Suprapubic skin (tissue), 4 donors: ENCODE measurements around the gene POC1A. TPM values are rescaled to one million over a fixed set of nuclear protein-coding genes. Genes with fewer than 3 reads are reported as not detected.
"Not testable (repeated sequence)": the region's sequence is repeated elsewhere in the genome, so short reads cannot be mapped to it uniquely, and the experiment has no call there.

Experiments used
- DNase-seq, 2 donors: peaks; one replicate each; pipeline ENCODE4 v3.0.0-alpha.2; 2019; ENCODE audit warnings: low spot score in 2 of 2
- H3K27ac ChIP-seq: fragments of 200-600 bp; sonication (generic); one replicate; pipeline ENCODE4 v1.5.1; 2019
- H3K27me3 ChIP-seq: fragments of 200-600 bp; sonication (generic); one replicate; pipeline ENCODE4 v1.5.1; 2019
- H3K36me3 ChIP-seq: fragments of 200-600 bp; sonication (generic); one replicate; pipeline ENCODE4 v1.5.1; 2019
- H3K4me1 ChIP-seq: fragments of 200-600 bp; sonication (generic); one replicate; pipeline ENCODE4 v1.5.1; 2019
- H3K4me3 ChIP-seq: fragments of 200-600 bp; sonication (generic); one replicate; pipeline ENCODE4 v1.5.1; 2019; ENCODE audit warnings: mild to moderate bottlenecking
- H3K9me3 ChIP-seq: fragments of 200-600 bp; sonication (generic); one replicate; pipeline ENCODE4 v1.5.1; 2019
- EP300 ChIP-seq: sonication (generic); formaldehyde crosslinking; IDR thresholded peaks from one replicate; pipeline ENCODE4 v1.6.1; 2017; ENCODE audit warnings: antibody characterized with exemption
- POLR2A ChIP-seq, 2 donors: fragments of 450-650 bp; IDR thresholded peaks; one replicate each; pipeline ENCODE4 v1.6.1; 2017; ENCODE audit warnings: antibody characterized with exemption in 2 of 2, mild to moderate bottlenecking in 2 of 2, moderate library complexity in 2 of 2
- POLR2AphosphoS5 ChIP-seq, 3 donors: sonication (generic); formaldehyde crosslinking; IDR thresholded peaks; one replicate each; pipeline ENCODE4 v1.6.1; 2017; ENCODE audit warnings: antibody characterized with exemption in 3 of 3
- WGBS: methylation state at CpG from one replicate; pipeline ENCODE4 v1.1.5; 2018; 5-methylcytosine and 5-hydroxymethylcytosine counted together
- total RNA-seq, 4 donors: library from RNA; depleted of rRNA; stranded (reverse); fragments of >200 nt; gene quantifications; one replicate each; pipeline ENCODE4 v1.1.0, GENCODE V29; 2016
- TF ChIP-seq, protein P1 (sequence below), 2 donors: fragments of 200-600 bp in 1 of 2; fragments of 450-650 bp in 1 of 2; sonication (generic) in 1 of 2; IDR thresholded peaks; one replicate each; pipeline ENCODE4 v1.5.1; 2016 to 2019; ENCODE audit warnings: antibody characterized with exemption in 2 of 2, mild to moderate bottlenecking in 1 of 2, moderate library complexity in 1 of 2

Gene POC1A
- total RNA-seq, 4 donors from 2014 or later: 1.1 to 4.8 (median 1.6) TPM

DNA sequence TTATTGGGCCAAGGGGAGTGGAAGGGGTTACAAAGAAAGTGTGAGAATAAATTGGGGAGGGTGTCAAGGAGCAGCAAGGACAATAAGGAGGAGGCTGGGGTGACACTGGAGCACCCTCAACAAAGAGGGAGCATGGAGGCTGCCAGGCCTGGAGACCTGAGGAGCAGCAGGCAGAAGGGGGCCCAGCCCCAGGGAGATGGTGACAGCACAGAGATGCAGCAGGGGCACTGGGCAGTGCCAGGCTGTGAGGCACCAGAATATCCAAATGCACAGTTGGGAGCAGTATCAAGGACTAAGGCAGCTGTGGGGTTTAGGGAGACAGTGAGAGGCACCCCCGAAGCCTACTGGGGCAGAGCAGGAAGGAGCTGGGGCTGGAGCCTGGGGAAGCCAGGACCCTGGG is 24.3 kb upstream of the POC1A start:
- no peaks in the 10 kb centered on the region for H3K36me3 ChIP-seq
- H3K27ac ChIP-seq: no peak overlapping the region
- no peaks in the 10 kb centered on the region for H3K27me3 ChIP-seq
- no peaks in the 10 kb centered on the region for H3K9me3 ChIP-seq
- WGBS: 91% methylated on average over 1 of the region's 1 CpG
- H3K4me3 ChIP-seq: no peak overlapping the region
- DNase-seq: no peak
- TF ChIP-seq POLR2A (IDR thresholded peaks at IDR 0.05): no peak
- TF ChIP-seq, protein P1, sequence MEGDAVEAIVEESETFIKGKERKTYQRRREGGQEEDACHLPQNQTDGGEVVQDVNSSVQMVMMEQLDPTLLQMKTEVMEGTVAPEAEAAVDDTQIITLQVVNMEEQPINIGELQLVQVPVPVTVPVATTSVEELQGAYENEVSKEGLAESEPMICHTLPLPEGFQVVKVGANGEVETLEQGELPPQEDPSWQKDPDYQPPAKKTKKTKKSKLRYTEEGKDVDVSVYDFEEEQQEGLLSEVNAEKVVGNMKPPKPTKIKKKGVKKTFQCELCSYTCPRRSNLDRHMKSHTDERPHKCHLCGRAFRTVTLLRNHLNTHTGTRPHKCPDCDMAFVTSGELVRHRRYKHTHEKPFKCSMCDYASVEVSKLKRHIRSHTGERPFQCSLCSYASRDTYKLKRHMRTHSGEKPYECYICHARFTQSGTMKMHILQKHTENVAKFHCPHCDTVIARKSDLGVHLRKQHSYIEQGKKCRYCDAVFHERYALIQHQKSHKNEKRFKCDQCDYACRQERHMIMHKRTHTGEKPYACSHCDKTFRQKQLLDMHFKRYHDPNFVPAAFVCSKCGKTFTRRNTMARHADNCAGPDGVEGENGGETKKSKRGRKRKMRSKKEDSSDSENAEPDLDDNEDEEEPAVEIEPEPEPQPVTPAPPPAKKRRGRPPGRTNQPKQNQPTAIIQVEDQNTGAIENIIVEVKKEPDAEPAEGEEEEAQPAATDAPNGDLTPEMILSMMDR (IDR thresholded peaks at IDR 0.05): no peak
- H3K4me1 ChIP-seq: peaks cover 11% of the 10 kb centered on the region

DNA sequence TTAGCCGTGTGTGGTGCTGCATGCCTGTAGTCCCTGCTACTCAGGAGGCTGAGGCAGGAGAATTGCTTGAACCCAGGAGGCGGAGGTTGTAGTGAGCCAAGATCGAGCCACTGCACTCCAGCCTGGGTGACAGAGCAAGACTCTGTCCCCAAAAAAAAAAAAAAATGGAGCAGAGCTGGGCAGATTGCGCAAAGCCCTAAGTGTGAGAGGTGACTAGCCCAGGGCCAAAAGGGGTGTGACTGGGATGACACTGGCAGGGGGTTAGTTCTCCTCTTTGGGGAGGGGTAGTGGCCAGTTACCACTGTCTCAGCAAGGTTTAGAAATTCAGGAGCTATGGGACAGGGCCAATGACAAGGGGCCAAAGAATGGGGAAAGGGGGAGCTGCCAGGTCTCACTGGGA is 23.9 kb upstream of the POC1A start:
- peaks cover 11% of the 10 kb centered on the region for H3K4me1 ChIP-seq
- H3K36me3 ChIP-seq, H3K9me3 ChIP-seq, H3K27ac ChIP-seq, H3K27me3 ChIP-seq, H3K4me3 ChIP-seq: not testable (repeated sequence)
- peak in 1 of 2 donors; percentile 31 for DNase-seq
- 90% methylated on average over 4 of the region's 4 CpGs for WGBS

DNA sequence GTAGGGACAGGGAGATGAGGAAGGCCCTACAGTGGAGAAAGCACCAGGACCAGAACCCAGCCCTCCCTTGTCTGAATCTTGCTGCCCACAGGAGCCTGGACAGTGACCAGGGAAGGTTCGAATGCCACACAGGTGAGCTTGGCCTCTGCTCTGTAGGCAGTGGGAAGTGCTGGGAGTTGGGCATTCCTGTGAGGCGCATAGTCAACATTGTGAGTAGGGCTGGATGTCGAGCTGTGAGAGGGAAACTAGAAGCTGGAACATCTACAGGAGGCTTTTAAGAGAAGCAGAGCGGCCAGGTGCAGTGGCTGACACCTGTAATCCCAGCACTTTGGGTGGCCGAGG is 23.4 kb upstream of the POC1A start:
- no peak overlapping the region for H3K27ac ChIP-seq
- DNase-seq: peak in 1 of 2 donors; percentile 22
- H3K36me3 ChIP-seq: no peaks in the 10 kb centered on the region
- no peaks in the 10 kb centered on the region for H3K9me3 ChIP-seq
- WGBS: 85% methylated on average over 5 of the region's 5 CpGs
- peaks cover 11% of the 10 kb centered on the region for H3K4me1 ChIP-seq
- no peak overlapping the region for H3K4me3 ChIP-seq
- no peaks in the 10 kb centered on the region for H3K27me3 ChIP-seq
- TF ChIP-seq, protein P1 (IDR thresholded peaks at IDR 0.05): no peak
- TF ChIP-seq POLR2A (IDR thresholded peaks at IDR 0.05): no peak
- no peak for TF ChIP-seq POLR2AphosphoS5 (IDR thresholded peaks at IDR 0.05)
- no peak for TF ChIP-seq EP300

DNA sequence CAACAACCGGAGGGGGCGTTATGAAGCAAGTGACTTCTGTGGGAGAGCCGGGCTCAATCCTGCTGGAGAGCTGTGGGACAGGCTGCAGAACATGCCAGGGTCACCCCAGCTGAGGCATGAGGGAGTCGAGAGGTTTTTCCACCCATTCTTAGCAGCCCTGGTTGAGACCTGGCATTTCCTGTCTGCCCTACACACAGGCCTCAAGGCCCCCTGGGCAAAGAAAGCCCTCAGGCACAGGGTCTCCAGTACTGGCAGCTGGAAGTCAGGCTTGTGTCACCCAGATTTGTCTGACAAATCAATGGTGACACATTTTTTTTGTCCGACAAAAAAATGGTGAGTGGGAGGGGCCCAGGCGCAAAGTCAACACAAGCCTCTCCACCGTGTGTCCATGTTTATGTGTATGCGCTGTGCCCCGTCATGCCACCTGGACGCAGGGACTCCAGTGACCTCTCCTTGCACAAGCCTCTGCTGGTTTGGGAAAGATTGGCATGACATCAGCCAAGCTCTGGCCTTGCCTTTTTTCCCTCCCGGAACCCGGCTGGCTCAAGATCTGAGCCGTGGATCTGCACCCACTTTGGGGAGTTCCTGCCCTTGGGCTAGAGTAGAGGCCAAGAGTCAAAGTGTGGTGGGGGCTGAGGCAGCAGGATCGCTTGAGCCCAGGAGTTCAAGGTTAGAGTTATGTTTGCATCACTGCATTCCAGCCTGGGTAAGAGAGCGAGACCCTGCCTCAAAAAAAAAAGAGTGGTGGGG is 22.9 kb upstream of the POC1A start:
- Histone ChIP-seq H3K4me1 (peaks cover 11% of the 10 kb centered on the region), H3K27me3 (no peaks in the 10 kb centered on the region), H3K27ac (no peak overlapping the region), H3K4me3 (no peak overlapping the region), H3K9me3 (no peaks in the 10 kb centered on the region), H3K36me3 (no peaks in the 10 kb centered on the region)
- 41% methylated on average over 14 of the region's 15 CpGs for WGBS
- peak in 1 of 2 donors; percentile 55 for DNase-seq
- TF ChIP-seq POLR2A (IDR thresholded peaks at IDR 0.05) (no peak), EP300 (no peak), POLR2AphosphoS5 (IDR thresholded peaks at IDR 0.05) (no peak)
- TF ChIP-seq, protein P1 (IDR thresholded peaks at IDR 0.05): no peak

DNA sequence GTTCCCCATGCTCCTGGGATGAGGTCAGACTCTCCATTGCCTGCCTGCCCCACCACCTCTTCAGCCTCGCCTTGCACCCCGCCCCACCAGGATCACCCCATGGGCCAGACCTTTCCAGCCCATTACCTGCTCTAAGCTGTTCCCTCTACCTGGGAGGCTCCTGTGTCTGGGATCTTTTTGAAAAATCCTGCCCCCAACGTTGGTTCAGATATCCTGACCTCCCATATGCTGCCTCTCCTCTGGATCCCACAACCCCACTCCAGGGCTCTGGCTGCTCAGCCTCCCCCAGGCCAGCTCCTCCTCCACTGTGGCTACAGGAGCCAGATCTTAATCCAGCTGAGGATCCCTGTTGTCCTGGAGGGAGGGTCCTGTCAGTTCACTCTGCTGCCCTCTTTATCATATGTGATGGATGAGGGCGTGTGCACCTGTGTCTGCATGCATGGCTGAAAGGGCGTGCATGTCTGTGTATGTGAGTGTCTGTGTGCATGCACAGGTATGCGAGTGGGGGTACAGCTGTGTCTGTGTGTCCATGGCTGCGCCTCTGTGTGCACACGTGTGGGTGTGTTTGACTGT is 22.0 kb upstream of the POC1A start:
- peak in 1 of 2 donors; percentile 30 for DNase-seq
- no peaks in the 10 kb centered on the region for H3K9me3 ChIP-seq
- H3K4me3 ChIP-seq: no peak overlapping the region
- TF ChIP-seq POLR2A (IDR thresholded peaks at IDR 0.05) (no peak), EP300 (no peak), POLR2AphosphoS5 (IDR thresholded peaks at IDR 0.05) (no peak)
- TF ChIP-seq, protein P1 (IDR thresholded peaks at IDR 0.05): no peak
- peaks cover 11% of the 10 kb centered on the region for H3K4me1 ChIP-seq
- H3K27me3 ChIP-seq: no peaks in the 10 kb centered on the region
- no peak overlapping the region for H3K27ac ChIP-seq
- no peaks in the 10 kb centered on the region for H3K36me3 ChIP-seq
- 89% methylated on average over 3 of the region's 8 CpGs for WGBS
